HG02884 (cell line): ENCODE results near the gene ARRDC4.

Experiments
- ATAC-seq: cut with Tn5 transposase; IDR thresholded peaks from one replicate; pipeline ENCODE4 v1.9.1; 2021; ENCODE audit warnings: mild to moderate bottlenecking, moderate library complexity; ENCODE audit not compliant: unreplicated experiment

The ARRDC4 gene, protein sequence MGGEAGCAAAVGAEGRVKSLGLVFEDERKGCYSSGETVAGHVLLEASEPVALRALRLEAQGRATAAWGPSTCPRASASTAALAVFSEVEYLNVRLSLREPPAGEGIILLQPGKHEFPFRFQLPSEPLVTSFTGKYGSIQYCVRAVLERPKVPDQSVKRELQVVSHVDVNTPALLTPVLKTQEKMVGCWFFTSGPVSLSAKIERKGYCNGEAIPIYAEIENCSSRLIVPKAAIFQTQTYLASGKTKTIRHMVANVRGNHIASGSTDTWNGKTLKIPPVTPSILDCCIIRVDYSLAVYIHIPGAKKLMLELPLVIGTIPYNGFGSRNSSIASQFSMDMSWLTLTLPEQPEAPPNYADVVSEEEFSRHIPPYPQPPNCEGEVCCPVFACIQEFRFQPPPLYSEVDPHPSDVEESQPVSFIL

DNA sequence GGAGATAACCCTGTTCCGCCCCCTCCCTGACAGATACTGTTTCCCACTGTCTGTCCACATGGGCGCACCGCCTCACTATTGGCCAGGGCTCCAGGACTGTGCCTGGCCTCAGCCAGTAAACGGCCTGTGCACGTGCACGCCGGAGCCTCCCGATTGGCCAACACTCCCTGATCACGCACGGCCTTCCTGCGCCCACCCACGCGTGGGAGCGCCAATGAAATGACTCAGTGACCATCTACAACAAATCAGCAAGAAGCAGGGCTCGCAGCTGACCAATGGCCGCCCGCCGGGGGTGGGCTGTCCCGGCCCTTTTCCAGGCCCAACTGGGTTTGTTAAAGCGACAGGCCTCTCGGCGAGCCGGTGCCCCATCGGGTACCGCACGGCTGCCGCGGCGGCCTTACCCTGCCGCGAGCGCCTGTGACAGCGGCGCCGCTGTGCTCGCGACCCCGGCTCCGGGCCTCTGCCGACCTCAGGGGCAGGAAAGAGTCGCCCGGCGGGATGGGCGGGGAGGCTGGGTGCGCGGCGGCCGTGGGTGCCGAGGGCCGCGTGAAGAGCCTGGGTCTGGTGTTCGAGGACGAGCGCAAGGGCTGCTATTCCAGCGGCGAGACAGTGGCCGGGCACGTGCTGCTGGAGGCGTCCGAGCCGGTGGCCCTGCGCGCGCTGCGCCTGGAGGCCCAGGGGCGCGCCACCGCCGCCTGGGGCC, at the start of gene ARRDC4:
TSS of gene ARRDC4 (plus strand) at position 340 of the 703 bp plus-strand sequence. CDS start at position 499, 159 bp downstream.
- peak; percentile 70 for ATAC-seq

DNA sequence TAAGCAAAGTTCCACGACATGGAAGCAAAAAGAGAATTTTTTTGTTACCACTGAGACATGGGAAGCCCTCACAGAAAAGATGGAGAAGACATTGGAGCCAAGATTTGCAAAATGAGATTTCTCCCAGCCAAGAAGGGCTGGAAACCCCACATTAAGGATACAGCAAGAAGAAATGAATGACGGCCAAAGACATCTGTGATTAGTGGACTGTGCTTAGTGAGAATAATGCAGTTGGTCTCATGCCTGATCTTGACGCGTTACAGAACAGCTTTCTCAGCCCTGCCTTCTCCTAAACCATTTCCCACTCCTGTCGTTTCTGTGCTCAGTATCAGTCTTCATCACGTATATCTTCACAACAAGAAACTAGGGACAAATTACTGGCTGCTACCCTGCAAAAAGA, 45.8 kb upstream of the ARRDC4 start:
- ATAC-seq: no peak

DNA sequence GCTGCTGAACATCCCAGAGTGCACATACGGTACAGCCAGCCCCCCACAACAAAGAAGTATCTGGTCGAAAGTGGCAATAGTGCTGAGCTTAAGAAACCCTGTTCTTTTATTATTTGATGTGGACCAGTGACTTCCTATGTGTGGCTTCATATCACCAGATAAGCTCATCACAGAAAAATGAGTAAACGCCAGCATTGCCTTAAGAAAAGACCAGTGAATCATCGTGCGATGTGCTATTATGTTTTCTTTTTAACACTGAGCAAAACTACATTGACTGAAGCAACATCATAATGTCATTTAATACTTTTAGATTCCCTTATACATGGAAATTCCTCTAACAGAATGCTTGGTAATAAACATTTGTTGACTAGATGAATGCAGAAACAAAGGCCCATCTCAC, 45.2 kb upstream of the ARRDC4 start:
- no peak for ATAC-seq

DNA sequence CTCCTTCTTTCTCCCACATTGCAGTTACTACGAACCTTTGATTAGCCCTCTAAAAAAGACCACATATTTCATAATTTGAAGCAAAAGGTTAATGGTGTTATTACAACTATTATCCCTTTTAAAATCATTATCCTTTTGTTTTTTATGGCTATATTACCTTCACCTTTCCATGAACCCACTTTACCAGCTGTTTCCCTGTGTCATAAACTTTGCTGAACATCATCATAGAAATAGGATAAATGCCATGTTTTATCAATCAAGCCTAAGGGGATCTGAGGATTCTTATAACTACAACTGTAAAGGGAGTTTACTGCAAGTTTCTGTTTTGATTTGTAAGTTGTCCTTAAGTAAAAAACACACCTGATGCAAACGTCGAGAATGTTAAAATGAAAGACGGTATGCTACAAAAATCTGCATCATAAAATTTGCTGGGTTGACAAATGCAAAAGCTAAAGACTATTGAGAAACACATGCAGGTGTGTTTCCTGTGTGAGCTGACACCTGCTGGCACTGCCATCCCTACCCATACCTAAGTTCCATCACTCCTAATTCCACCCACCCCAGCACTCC, 39.1 kb upstream of the ARRDC4 start:
- no peak for ATAC-seq

DNA sequence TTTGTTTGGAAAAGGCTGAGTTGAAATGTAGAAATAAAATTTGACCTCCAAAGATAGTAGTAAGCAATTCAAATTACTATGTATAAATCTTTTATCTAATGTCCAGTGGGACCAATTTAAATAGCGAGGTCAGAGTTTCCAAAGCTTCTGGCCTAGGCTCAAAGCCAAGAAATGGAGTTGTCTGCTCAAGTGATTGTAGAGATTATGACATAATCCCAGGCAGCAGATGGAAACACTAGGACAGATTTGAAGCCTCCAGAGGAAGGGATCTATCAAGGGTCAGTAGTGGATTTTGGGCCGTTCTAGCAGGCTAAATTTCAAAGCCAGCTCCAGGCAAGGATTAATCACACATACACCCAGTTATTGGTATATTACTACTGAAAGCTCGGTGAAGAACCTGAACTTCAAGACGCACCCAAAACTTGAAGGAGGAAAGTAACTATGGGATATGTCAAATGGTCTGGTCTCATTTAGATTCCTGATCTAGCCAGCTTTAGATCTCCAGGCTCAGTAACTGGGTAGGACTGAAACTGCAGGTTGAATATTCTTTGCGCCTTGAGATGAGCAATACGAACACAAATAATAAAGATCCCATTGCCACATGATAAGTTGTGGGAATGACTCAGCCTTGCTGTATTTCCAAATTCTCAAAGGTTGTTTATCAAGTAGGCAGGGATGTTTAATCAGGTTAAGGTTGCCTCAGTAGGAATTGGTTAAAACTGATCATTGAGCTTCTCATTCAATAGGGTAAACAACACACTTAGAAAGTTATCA, 30.9 kb upstream of the ARRDC4 start:
- ATAC-seq: no peak

DNA sequence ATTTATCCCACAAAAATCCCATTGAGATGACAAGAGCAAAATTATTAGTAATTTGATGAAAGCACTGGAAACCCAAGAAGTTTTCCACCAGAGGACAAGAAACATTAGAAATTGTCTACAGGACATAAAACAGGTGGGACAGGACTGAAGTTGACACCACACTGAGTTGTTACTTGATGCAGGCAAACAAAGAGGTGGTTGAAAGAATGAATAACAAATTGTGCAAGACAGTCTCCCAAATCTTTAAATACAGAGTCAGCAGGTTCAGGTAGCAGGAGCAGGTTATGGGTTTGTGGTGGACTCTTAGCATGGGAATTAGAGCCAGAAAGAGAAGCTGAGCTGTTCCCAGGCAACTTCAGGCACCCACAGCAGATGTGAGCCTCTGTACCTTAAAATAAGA, 30.3 kb upstream of the ARRDC4 start:
- ATAC-seq: no peak

DNA sequence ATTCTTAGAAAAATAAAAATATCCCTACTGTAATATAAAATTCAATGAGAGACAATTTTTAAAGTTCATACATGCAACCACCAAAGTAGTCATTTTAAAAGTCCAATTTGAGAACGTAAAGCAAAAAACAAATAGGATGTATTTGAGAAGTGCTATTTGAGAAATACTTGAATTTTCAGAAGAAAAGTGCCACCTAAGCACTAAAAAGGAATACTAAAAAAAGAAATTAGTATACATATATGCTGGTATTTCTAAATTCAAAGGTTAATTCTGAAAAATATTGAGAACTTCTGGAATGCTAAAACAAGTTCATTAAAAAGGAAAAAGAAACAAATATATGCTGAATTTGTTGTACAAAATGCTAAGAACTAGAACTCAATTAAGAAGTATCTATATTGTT, 29.2 kb upstream of the ARRDC4 start:
- no peak for ATAC-seq

DNA sequence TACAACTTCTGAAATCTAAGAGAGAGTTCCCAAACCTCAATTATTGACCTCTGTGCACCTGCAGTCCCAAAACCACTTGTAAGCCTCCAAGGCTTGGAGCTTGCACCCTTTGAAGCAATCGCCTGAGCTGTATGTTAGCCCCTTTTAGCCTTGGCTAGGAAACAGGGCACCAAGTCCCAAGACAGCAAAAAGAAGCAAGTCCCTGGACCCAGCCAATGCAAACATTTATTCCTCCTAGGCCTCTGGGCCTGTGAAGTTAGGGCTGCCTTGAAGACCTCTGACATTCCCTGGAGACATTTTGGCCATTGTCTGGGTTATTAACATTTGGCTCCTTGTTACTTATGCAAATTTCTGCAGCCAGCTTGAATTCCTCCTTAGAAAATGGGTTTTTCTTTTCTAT, 26.9 kb upstream of the ARRDC4 start:
- ATAC-seq: no peak

DNA sequence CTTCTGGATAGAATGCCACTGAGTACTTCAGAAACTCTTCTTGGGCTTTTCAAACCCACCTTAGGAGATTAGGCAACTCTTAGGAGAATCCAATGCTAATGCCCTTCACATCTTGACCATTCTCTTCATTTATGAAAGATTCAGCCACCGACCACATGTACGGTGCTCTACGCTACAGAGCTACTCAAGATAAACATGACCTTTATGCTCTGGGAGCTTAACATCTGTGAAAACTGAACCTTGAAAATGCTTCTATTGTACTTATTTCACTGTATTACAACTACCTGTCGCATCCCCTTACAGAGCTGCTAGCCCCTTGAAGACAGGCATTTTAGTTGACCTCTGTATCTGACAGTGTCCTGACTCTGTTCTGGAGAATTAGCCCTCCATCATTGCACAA, 19.5 kb upstream of the ARRDC4 start:
- ATAC-seq: no peak

DNA sequence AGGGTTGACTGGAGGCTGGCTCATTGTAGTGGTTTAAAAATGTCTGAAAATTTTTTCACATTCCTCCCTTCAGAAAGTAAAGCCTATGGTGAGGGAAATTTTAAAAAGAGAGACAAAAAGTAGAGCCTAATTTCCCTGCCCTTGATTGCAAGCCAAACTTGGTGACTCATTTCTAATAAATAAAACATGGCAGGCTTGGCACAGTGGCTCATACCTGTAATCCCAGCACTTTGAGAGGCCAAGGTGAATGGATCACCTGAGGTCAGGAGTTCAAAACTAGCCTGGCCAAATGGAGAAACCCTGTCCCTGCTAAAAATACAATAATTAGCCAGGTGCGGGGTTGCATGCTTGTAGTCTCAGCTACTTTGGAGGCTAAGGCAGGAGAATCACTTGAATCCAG, 18.9 kb upstream of the ARRDC4 start:
- no peak for ATAC-seq

DNA sequence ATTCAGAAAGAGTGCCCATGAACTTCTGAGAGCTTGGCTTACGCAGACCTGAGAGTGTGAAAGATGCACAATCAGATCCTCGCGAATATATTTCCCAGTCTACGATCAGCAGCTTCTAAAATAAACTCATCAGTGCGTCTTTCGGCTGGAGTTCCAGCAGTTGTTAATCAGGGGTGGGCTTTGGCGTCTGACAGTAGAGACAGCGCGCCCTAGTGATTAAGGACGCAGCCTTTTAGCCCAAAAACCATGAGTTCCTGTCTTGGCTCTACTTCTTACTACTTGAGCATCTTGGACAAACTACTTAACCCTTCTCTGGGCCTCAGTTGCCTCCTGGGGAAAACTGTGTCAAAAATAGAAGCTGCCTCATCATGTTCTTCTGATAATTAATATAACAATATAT, 15.8 kb upstream of the ARRDC4 start:
- ATAC-seq: no peak

DNA sequence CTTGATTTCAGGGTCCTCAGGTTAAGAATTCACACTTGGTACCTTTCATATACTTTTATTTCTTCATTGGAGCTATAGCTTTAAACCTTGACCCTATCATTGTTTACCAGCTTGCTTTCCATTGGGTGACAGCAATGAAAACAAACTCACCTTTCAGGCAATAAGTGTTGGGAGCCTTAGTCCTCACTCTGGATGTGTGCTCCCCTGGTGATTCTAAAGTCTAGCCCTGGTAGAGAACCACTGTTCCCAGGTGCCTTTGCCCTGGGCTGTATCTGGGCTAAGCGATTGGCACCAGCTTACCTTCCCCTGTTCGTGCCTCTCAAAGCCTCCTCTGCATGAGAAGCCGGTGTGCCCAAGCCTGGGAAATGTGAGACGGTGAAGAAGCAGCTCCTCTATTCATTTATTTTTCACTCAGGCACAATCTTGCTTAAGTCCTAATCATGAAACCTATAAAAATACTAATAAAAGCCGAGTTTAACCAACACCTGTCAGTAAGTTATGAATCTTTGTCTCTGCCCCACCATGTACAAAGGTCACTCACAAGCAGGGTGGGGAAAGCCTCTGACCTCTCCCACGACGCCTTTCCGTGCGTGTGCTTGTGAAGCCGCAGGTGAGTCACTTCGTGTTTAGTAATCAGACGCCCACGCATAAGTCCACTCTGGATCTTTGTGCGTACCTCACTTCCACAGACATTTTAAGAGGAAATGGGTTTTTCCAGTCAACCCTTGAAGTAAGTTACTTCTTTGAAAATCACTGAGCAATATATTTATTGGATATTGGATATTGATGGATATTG, 12.8 kb upstream of the ARRDC4 start:
- no peak for ATAC-seq

DNA sequence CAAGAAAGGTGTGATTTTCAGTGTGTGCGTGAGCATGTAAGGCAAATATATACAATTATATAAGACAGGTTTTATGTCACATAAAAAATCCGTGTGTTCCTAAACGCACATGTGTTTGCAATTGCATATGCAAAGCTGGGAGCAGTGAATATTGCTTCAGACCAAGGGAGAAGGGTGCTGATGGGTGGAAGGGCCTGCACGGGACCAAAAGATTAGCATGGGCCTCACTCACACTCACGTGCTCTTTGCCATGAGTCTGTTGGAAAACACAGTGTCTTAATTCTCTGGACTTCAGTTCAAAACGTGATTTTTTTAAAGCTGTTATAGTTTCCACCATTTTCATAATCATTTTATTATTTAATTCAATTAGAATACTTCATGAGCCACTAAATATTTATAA, 7.2 kb upstream of the ARRDC4 start:
- ATAC-seq: no peak

DNA sequence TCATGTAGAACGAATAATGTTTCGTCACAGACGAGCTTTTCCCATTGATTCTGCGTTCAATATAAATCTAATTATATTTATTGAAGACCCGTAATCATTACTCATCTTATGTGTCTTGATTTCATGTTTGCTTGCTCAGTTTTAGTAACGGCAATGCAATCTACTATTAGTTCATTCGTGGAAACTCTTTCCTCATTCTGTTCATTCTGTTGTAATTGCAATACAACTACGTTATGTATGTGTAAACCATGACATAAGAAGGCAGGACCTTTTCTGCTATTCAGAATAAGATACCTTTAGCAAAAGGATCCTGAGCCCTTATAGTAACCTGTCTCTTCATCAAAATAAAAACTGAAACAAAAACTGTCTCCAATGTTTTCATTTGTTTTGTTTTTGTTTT, 6.8 kb upstream of the ARRDC4 start:
- ATAC-seq: no peak

DNA sequence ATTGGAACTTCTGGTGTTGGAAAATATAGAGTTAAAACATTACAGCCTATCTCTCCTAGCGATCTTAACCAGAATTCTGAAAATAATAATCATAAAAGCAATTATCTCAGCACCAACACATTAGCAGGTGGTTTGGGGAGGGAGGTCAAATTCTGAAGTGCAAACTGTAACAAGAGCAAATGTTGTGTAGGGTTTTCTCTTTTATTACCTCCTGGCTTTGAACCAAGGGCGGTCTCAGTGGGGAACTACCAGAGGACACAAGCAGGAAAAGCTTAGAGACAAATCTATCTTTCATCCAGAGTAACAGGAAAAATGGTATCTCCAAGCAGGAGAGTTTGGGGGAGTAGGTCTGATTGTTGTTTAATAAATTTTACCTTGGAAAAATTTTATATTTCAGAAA, 5.5 kb upstream of the ARRDC4 start:
- no peak for ATAC-seq

DNA sequence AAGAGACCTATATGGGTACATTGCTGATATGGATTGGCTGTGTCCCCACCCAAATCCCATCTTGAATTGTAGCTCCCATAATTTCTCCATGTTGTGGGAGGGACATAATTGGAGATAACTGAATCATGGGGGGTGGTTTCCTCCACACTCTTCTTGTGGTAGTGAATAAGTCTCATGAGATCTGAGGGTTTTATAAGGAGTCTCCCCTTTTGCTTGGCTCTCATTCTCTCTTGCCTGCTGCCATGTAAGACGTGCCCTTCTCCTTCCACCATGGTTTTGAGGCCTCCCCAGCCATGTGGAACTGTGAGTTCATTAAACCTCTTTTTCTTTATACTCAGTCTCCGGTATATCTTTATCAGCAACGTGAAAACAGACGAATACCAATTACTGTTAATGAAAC, 5.0 kb upstream of the ARRDC4 start:
- ATAC-seq: no peak

DNA sequence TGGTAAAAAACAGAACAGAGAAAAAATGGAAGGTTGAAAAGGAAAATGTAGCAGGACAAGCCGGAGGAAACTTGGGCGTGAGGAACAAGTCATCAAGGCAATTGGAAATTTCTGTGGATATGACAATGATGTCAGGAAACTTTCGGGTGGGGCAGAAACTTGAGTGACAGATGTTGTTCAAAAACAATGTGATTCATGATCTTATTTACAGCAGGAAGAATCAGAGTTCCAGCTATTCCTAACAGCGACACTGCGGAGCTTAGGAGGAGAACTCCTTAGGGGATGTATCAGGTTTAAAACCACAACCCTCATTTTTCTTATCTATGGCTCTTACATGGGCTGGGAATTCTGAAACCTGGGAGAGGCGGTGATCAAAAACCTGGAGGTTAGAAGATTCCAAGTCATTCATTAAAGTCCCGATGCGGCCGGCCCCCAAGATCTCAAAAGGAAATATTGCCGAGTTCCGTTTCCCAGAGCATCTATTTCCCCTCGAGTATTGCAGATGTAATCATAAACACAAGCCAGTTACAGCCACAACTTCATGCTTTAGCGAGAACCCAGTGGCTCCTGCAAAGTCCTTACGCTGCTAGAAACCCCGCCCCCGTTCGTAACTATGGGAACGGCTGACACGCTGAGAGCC, 659 bp upstream of the ARRDC4 start:
- ATAC-seq: no peak

DNA sequence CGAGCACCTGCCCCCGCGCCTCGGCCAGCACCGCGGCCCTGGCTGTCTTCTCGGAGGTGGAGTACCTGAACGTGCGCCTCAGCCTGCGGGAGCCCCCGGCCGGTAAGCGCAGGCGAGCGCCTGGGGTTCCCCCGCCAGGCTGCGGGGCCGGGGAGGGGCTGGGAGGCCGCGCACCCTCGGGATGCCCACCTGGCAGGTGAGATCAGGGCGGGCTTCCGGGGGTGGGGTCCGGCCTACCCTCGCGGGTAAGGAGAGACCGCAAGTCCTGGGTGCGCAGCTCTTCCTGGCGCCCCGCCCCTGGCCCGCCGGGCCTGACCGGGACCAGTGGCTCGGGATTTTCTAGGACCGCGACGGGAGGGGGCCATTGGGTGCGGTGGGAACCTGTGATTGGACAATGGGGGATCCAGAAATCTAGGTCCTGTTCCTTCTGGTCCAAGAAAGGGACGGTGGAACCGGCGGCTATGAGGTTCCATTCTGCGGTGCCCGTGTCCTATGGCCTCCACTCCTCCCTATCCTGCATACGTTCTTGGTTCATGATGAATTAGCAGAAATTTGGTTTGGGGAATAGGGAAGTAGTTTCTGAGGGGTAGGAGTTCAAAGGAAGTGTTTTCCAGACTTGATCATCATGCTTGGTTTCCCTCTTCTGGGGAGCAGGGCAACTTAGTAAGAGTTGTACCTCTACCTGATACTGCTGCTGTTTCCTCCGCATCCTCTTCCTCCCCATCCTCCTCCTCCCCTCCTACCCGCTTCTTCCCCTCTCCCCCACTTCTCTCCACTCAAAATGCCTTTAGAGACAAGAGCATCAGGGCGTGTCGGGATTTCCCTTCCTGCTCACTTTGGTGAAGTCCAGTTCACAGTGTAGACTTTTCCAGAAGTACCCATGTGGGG, 808 bp downstream of the ARRDC4 start:
- ATAC-seq: no peak

DNA sequence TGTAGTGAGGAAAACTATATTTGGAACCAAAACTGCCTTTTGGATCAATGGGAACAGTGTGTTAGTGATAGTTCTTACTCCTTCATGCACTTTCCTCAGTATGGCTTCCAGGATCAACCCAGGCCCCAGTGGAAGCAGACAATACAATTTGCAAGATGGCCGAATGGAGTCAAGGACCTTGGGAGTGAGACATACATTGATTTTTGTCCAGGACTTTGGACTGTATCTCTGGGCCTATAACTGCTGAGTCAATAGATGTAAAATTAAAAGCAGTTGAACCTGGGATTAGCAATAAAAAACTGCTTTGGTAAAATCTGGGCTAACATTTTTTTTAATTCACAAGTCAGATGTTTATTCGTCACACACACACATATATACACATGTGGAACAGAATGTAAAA, 1.8 kb downstream of the ARRDC4 start:
- no peak for ATAC-seq
